Sigmoid colon (tissue), 4 donors: ENCODE results near the gene ACRV1.

Experiments
- POLR2A ChIP-seq, 2 donors: fragments of 450-650 bp; IDR thresholded peaks; one replicate each; pipeline ENCODE4 v1.6.1; 2016; ENCODE audit warnings: antibody characterized with exemption in 2 of 2, mild to moderate bottlenecking in 2 of 2, moderate library complexity in 2 of 2
- POLR2AphosphoS5 ChIP-seq, 4 donors: sonication (generic); formaldehyde crosslinking; IDR thresholded peaks; one replicate each; pipeline ENCODE4 v1.6.1; 2017; ENCODE audit warnings: antibody characterized with exemption in 4 of 4

DNA sequence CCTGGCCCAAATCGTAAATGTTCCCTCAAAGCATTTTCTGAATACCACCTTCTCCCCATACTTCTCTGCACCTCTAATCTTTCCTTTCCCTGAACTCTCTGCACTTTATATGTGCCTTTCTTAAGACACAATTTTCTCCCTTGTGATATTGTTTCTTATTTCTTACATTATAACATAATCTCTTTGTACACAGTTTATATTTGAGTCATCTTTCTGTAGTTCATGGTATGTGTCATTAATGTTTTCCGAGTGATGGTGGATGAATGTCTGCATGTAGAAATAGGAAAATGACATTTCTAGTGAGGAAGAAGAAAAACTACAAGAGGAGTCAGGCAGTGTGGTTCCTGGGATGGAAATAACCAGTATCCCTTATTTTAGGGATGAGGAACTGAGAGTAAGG, 5.5 kb downstream of the ACRV1 start:
- no peak for TF ChIP-seq POLR2AphosphoS5 (IDR thresholded peaks at IDR 0.05)
- no peak for TF ChIP-seq POLR2A (IDR thresholded peaks at IDR 0.05)
